BE2C (cell line): ENCODE measurements around the gene STAM.

ENCODE experiments used
- DNase-seq: peaks from one replicate; pipeline ENCODE4 v3.0.0-alpha.2; 2020
- H3K27me3 ChIP-seq: fragments of 250-450 bp; sonication (Bioruptor Pico); 2 replicates; pipeline ENCODE4 v1.5.1; 2020; ENCODE audit warnings: mild to moderate bottlenecking
- H3K36me3 ChIP-seq: fragments of 250-450 bp; sonication (Bioruptor Pico); 2 replicates; pipeline ENCODE4 v1.5.1; 2020; ENCODE audit warnings: mild to moderate bottlenecking
- H3K4me1 ChIP-seq: fragments of 250-450 bp; sonication (Bioruptor Pico); 2 replicates; pipeline ENCODE4 v1.5.1; 2020
- H3K4me3 ChIP-seq: 2 replicates; pipeline ENCODE4 v1.5.1; 2011; ENCODE audit warnings: low read depth, low read length
- H3K9me3 ChIP-seq: fragments of 250-450 bp; sonication (Bioruptor Pico); 2 replicates; pipeline ENCODE4 v1.5.1; 2020
- CTCF ChIP-seq: IDR thresholded peaks from 2 replicates; pipeline ENCODE4 v1.5.1; 2012; ENCODE audit warnings: mild to moderate bottlenecking, low read depth, low read length

Gene STAM

GRCh38 chr10:17733620-17734019, 89.7 kb downstream of the STAM start:
- Histone ChIP-seq H3K27me3 (no peaks in the 10 kb centered on the region), H3K4me1 (no peaks in the 10 kb centered on the region; the same call in 1 of the 2 replicates), H3K4me3 (no peak overlapping the region), H3K36me3 (no peaks in the 10 kb centered on the region), H3K9me3 (no peaks in the 10 kb centered on the region)
- no peak for DNase-seq
- no peak for TF ChIP-seq CTCF

GRCh38 chr10:17734432-17735080, 90.6 kb downstream of the STAM start:
- no peaks in the 10 kb centered on the region for H3K9me3 ChIP-seq
- no peaks in the 10 kb centered on the region for H3K36me3 ChIP-seq
- H3K4me3 ChIP-seq: no peak overlapping the region
- H3K4me1 ChIP-seq: no peaks in the 10 kb centered on the region; the same call in 1 of the 2 replicates
- no peaks in the 10 kb centered on the region for H3K27me3 ChIP-seq
- no peak for DNase-seq
- no peak for TF ChIP-seq CTCF

GRCh38 chr10:17735166-17735941, 91.4 kb downstream of the STAM start:
- Histone ChIP-seq H3K4me3 (no peak overlapping the region), H3K9me3 (no peaks in the 10 kb centered on the region), H3K36me3 (no peaks in the 10 kb centered on the region), H3K4me1 (no peaks in the 10 kb centered on the region; the same call in 1 of the 2 replicates), H3K27me3 (no peaks in the 10 kb centered on the region)
- no peak for DNase-seq
- TF ChIP-seq CTCF: no peak

GRCh38 chr10:17736223-17736622, 92.3 kb downstream of the STAM start:
- no peaks in the 10 kb centered on the region; the same call in 1 of the 2 replicates for H3K4me1 ChIP-seq
- no peaks in the 10 kb centered on the region for H3K9me3 ChIP-seq
- no peak for DNase-seq
- no peaks in the 10 kb centered on the region for H3K36me3 ChIP-seq
- peak; percentile 26 for TF ChIP-seq CTCF
- no peak overlapping the region for H3K4me3 ChIP-seq
- H3K27me3 ChIP-seq: no peaks in the 10 kb centered on the region

GRCh38 chr10:17737027-17737965, 93.3 kb downstream of the STAM start:
- DNase-seq: no peak
- Histone ChIP-seq H3K4me1 (no peaks in the 10 kb centered on the region; the same call in 1 of the 2 replicates), H3K27me3 (no peaks in the 10 kb centered on the region), H3K9me3 (no peaks in the 10 kb centered on the region), H3K36me3 (no peaks in the 10 kb centered on the region), H3K4me3 (no peak overlapping the region)
- peak; percentile 56 for TF ChIP-seq CTCF
